HL-60/S4 treated with retinoic acid at 250 ng/mL for 4 days and 3 days (cell line): Measurements from ENCODE around the gene TMEM255B.

Experiments used
- in situ Hi-C: fragments of 300-500 bp; cut with MboI; formaldehyde crosslinking; loops from 2 replicates; pipeline ENCODE4 v1.7.0; 2022; ENCODE audit warnings: low sequenced_read_pairs

The TMEM255B gene

DNA sequence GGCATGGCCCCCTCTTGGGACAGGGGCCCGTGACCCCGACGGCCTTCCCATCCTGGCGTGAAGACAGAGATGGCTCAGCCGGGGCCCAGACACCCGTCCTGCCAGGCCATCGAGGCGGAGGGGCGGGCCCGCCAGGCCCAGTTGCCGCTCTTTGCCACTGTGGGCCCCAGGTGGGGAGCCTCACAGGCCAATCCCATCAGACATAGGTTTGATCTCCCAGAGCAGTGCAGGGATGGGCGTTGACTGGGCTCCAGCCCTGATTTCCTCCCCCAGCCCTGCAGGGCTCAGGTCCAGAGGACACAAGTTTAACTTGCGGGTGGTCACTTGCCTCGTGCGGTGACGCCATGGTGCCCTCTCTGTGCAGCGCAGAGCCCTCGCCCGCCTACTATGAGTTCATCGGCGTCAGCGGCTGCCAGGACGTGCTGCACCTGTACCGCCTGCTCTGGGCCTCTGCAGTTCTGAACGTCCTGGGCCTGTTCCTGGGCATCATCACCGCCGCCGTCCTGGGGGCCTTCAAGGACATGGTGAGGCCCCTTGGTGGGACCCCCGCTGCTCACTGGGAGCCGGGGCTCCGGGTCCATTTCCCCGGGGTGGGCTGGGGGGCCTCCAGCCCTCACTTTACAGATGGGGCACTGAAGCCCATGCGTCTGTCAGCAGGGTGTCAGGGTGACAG is 42.4 kb downstream of the TMEM255B start:
- in situ Hi-C loops: no loop called here

DNA sequence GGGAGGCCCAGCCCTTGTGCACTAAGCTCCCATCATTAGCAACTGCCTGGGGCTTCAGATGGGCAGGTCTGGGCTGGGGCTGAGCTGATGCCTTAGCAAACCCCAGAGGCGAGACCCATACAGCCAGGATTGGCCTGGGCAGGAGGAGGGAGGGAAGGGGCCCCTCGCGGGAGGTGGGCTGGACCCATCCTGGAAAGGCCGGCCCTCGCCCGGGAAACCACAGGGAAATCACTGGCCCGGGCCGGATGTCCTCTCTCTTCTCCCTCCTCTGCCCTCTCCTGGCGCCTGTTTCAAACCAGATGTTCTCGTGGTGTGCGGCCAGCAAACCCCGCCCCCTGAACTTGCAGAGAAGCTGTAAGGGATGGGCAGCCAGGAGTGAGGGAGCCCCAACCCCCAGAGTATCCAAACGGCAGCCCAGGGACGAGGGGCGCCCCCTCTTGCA is 43.1 kb downstream of the TMEM255B start:
- in situ Hi-C loops: no loop called here

DNA sequence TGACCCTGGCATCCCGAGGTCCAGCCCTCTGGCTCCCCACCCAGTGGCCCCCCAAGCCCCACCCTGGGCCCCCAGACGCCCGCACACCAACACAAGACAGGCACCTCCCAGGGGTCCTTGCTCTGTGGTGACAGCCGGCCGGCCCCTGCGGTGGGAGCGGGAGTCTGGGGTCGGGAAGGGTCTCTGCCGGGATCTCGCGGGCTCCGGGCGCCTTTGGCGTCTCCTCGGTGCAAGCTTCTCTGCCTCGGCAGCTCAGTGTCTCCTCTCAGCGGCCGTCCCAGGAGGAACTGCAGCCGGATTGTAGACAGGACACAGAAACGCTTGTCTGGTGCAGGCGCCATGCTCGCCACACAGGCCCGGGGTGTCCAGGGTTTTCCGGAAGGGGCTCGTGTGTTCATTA is 43.7 kb downstream of the TMEM255B start:
- in situ Hi-C loops: no loop called here

GRCh38 chr13:113803409-113804016 is 44.5 kb downstream of the TMEM255B start:
- in situ Hi-C loops: no loop called here

DNA sequence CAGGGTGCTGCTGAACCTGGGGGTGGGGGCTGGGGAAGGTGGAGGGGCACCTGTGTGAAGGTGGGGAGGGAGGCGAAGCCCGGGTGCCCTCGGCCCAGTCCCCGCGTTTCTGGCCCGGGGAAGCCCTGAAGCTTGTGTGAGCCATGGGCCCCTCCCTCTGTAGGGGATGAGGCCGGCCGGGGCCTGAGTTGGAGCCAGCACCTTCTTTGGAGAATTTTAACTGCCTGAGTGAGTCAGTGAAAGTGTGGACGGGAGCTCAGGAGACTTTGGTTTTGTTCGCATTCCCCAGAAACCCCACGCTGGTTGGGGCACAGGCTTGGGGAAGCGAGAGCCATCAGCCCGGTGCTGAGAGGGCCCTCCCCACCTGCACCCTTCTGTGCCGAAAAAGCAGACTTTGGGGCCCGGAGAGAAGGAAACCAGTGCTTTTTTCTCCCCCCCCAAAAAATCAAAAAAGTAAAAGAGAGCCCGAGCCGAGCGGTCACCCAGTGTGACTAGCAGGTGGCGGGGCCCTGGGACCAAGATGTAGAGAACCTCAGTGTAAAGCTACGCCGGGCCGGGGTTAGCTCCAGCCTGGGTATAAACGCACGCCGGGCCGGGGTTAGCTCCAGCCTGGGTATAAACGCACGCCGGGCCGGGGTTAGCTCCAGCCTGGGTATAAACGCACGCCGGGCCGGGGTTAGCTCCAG is 45.1 kb downstream of the TMEM255B start:
- in situ Hi-C loops: no loop called here

DNA sequence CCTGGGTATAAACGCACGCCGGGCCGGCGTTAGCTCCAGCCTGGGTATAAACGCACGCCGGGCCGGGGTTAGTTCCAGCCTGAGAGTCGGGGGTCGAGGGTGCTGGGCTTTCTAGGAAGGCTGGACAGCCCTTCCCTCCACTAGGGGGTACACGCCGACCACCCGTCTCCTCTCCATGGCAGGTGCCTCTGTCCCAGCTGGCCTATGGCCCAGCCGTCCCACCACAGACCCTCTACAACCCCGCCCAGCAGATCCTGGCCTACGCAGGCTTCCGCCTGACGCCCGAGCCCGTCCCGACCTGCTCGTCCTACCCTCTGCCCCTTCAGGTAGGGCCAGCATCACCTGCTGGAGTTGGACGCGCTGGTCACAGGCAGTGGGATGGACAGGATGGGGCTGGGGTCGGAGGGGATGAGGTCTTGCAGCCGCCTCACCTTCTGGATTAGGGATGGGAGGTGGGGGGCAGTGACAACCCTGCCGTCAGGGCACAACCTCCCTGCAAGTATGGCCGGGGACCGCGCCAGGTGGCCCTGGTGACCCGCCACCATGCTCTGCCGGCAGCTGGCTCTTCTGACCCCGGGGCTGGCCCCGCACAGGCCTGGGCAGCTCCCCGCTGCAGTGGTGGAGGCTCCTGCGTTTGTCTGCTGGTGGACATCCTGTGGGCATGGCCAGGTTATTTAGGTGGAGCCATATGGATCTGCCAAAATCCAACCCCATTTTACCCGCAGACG is 45.8 kb downstream of the TMEM255B start:
- in situ Hi-C loops: no loop called here

DNA sequence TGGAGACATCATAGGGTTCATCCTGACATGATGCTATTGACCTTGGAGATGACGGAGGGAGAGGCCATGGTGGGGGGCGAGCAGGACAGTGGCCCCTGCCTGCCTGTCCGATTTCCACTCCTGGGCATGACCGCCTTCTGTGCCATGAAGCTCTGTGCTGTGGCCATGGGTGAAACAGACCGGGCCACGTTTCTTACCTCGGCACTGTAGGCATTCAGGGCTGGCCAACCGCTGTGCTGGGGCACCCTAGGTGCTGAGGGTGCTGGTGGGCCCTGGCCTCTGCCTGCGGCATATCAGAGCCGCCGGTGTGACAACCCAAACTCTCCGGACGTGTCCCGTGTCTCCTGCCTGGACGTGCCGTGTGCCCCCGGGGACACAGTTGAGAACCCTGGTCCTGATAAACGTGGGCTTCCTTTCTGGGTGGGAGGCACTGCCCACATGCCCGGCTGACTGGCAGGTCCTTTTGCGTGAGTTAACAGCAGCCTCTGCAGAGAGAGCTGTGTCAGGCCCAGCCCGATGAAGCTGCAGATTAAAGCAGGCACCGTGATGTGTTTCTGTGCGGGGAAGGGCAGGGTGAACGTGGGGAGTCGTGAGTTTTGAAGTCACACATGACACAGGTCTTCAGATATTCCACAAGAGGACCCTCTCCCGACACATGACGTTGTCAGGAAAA is 46.5 kb downstream of the TMEM255B start:
- in situ Hi-C loops: no loop called here

DNA sequence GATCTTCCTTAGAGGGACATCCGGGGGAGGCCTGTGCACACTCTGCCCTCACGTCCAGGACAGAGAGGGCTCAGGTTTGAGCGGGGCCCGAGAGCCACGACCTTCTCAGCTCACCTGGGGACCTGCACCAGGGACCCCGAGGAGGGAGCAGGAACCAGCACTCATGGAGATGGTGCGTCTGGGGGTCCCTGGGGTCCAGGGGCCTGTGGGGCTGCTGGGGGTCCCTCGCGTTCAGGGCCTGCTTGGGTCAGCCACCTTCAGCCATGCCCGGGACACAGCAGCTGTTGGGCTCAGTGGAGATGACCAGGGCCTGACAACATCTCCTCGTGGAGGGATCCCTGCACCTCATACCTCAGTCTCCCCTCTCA is 47.1 kb downstream of the TMEM255B start:
- in situ Hi-C loops: no loop called here

GRCh38 chr13:113806526-113806925 is 47.5 kb downstream of the TMEM255B start:
- in situ Hi-C loops: no loop called here

- in situ Hi-C loops: no loop called here
These were observed 49.2 kb downstream of the TMEM255B start for GRCh38 chr13:113808058-113808834.

DNA sequence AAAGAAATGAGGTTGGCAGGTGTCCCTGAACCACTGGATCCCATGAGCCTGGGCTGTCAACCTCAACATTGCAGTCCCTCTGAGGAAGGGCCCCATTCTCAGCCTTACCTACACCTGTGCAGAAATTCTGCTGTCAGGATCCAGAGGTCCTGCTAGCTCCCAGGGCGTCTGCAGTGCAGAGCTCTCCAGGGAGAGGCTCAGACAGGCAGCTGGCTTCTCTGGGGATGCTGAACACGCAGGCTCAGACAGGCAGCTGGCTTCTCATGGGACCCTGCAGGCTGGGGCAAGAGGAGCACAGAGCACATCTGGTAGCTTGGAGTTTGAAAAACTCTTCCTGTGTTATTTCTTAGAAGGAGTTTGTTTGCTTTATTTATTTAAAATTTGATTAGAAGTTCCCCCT is 50.9 kb downstream of the TMEM255B start:
- in situ Hi-C loops: no loop called here

GRCh38 chr13:113810640-113811039 is 51.6 kb downstream of the TMEM255B start:
- in situ Hi-C loops: no loop called here

DNA sequence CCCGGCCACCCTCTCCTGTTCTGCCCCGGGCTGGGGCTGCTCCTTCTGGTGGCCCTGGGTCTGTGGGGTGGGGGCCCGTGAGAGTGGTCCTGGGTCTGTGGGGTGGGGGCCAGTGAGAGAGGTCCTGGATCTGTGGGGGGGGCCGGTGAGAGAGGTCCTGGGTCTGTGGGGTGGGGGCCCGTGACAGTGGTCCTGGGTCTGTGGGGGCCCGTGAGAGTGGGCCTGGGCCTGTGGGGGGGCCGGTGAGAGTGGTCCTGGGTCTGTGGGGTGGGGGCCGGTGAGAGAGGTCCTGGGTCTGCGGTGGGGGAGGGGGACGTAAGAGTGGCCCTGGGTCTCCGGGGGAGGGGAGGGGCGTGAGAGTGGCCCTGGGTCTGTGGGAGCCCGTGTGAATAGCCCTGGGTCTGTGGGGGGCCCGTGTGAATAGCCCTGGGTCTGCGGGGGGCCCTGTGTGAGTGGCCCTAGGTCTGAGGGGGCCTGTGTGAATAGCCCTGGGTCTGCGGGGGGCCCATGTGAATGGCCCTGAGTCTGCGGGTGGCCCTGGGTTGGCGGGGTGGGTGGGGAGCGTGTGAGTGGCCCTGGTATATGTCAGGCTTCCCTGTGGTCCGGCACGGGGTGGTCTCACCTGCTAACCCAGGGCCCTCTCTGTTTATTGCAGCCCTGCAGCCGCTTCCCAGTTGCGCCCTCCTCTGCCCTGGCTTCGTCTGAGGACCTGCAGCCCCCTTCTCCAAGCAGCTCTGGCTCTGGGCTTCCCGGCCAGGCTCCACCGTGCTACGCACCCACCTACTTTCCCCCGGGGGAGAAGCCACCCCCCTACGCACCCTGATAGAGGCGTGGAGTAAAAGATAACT is 52.3 kb downstream of the TMEM255B start:
- in situ Hi-C loops: no loop called here

- in situ Hi-C loops: no loop called here
These were observed 53.4 kb downstream of the TMEM255B start for GRCh38 chr13:113812178-113813040.

DNA sequence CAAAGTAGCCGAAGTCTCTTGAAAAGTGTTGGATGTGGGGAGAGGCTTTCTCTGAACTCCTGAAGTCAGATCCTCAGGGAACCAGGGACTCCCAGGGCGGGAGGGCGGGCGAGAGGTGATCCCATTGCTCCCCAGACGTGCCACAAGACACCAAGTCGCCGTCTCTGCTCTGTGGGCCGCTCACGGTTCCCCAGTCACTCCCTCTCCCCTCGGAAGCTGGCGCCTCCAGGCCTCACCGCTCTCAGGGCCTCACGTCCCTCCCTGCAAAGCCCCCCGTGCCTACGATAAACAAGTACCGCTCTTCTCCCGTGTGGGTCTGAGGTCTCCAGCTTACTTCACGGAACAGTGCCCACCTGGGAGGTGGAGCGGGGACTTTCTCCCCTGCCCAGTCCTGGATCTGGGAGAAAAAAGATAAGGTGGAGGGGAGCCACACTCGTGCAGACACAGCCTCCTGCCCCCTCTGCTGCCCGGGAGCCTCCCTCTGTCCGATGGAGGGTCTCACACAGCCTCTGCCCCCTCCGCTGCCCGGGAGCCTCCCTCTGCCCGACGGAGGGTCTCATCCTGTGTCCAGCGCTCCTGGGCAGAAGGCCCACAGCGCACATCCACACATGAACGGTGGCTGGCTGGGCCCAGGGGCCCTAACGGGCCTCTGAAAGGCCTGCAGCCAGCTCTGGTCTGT is 54.2 kb downstream of the TMEM255B start:
- in situ Hi-C loops: no loop called here

DNA sequence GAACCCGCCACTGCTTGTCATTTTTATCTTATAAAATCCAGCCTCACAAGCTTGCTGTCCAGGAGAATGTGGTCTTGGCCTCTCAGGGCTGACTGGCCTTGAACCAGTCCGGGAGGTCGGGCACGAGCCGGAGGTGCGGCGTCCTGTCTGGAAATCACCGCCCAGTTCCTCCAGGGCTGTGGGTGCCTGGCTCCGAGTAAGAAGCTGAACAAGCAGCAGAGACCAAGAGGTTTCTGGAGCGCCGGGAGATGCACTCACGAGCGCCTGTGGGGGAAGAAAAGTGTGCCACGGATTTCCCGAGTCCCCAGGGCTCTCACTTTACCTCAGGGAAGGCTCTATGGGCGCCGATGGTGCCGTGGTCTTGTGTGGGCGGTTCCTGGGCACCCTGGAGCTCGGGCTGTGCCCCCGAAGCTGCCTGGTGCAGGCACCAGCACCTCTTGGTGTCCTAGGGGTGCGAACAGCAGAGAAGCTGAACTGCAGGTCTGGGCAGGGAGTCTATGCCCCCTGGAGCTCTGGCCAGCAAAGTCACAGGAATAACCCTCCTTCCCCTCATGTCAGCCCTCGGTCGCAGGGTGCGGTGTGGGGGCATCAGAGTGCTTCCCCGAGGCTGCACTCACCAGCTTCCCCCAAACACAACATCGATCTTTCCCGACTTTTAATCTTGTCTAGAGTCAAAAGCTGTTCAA is 54.9 kb downstream of the TMEM255B start:
- in situ Hi-C loops: no loop called here

DNA sequence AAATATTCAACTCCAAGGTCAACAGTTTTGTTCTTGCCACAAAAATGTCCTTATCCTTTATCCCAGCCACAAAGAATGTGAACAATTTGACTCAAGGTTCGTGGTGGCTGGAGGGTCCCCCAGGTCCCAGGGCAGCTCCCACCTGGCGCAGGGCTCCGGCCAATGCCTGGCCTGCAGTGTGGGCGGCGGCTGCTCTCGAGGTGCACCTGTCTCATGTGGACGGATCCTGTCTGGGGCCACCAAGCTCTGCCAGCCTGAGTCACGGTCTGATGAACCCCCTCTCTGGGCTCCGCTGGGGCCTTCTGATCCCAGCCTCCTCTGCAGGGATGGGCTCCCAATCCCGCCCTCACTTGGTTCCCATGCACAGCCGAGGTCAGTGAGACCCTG is 55.4 kb downstream of the TMEM255B start:
- in situ Hi-C loops: no loop called here
